Measurements from ENCODE around the gene DNPH1. TPM values are rescaled to one million over a fixed set of nuclear protein-coding genes. Genes with fewer than 3 reads are reported as not detected.

DNPH1 gene
- total RNA-seq, 1 donor from 2014 or later, result 43.9 TPM

DNA sequence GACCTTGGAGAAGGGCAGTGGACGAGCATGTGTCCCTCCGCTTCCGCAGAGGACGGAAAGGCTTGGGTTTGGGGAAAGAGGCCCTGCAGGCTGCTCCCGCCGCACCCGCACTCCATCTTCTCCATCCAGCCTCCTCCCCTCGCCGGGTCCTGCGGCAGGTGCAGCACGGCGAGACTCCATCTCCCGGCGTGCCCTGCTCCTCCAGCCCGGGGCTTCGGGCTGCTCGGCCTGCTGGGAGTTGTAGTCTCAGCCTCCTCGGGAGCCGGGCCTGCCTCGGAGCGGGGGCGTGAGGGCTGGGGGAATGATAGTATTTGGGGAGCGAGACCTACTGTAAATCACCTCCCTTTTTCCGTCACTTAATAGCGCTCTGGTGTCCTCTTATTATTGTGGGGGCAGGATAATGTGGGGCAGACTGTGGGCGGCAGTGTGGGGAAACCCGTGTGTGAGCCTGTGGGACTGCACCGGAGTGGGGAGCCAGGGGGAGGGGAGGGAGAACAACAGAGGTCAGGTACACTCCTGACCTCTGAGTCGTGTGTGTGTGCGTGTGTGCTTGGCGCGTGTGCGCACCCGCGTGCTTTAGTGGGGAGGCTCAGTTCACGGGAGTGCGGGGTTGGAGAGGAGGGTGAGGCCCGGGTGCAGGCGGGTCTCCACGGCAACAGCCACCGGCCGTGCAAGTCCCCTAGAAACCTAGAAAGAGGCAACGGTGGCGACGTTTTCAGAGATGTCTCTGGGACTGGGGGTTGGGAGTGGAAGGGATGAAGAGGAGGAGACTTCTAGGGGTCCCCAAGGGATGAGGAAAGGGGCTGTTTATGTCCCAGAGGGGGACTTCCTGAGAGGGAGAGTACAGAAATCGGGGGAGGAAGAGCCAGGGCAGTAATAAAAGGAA, 18.1 kb upstream of the DNPH1 start:
- intact Hi-C loops (cut with micrococcal nuclease), result loop anchor here (2.0 to 5.0 kb wide), 3 partner anchors 17 to 1020 kb away; partner anchors contain the start of gene NFKBIE

DNA sequence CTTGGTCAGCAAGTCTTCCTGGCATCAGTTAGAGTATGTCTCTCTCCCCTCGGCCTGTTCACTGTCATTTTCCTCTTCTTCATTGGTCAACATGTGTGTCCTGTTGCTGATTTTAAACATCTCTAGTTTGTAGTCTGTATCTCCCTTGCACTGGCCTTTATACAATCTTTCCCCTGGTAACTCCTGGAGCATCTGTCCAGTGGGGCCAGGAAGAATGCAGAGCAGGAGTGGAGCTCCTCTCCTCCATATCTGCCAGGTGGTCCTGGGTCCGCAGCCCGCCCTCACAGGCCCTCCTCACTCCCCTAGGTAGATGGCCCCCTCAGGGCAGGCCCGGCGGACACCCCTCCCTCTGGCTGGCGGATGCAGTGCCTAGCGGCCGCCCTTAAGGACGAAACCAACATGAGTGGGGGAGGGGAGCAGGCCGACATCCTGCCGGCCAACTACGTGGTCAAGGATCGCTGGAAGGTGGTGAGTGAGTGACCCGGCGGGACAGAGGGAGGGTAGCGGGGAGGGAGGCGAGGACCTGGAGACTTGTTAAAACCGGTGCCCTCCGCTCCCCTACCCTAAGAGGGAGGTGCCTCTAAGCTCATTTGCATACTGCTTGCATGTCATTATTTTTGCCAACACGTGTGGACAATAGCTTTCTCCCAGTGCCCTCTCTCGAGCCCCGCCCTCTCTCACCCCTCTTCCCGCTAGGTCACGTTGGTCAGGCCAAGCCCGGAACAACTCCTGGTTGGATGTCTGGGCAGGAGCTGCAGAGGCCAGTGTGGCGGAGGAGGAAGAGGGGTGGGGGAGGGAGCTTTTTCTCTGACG, 17.2 kb upstream of the DNPH1 start:
- intact Hi-C loops (cut with micrococcal nuclease), result loop anchor here (2.0 to 5.0 kb wide), 3 partner anchors 16 to 1021 kb away; partner anchors contain the start of gene NFKBIE

DNA sequence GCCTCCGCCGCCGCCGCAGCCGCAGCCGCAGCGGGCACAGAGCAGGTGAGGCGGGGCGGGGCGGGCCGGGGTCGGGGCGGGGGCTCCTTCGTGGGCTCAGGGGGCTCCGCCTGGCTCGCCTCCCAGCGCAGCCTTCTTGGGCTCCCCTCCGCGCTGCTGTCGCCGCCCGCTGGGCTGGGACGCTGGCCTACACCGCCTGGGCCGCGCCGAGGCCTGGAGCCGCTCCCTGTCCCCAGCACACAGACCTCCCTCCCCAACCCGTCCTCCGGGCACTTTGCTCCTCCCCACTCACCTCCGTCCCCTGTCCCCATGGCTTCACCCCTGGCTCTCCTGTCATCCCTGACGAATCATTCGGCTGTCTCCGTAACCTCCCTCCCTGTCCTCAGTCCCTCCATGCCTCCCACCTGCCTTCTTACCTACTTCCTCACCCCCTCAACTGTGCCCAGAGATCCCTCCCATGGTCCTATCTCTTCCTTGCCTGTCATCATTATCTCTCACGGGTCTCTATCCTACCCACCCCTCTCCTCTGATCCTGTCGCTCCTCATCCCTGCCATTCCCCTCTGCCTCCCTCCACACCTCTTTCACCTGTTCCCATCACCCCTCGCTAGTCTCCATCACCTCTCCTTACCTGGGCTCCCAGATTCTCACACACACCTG, 14.5 kb upstream of the DNPH1 start:
- intact Hi-C loops (cut with micrococcal nuclease), result no loop called here

DNA sequence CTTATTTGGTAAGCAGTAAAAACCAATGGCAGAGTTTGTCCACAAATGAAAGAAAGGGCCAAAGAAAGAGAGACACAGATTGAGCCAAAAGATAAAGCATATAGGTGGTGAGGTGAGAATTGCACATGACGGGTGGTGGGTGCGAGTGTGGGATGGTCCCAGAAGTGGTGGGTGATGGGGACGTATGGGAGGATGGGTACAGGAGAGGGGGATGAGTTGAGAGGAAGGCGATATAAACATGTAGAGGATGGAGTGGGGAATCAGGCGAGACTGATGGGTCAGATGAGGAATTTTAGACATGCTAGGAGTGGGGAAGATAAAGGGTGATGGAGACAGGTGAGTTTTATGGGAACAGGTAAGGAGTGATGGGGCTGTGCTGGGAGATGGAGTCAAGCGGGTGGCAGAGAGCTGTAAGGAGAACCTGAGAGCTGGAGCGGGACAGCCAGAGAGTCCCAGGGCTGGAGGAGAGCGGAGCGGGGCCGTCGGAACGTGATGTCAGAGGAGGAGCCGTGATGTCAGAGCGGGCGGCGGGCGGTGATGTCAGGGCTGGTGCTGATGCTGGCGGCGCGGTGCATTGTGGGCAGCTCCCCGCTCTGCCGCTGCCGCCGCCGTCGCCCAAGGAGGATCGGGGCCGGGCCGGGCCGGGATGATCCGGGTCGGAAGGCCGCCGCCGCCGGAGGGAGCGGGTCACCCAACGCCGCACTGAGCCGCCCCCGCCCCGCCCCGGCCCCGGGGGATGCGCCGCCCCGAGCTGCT, 13.8 kb upstream of the DNPH1 start, which contains the start of gene TTBK1:
Gene TTBK1 (plus strand): TSS at position 574 of the 756 bp plus-strand sequence. CDS start 3,180 bp downstream, outside the sequence.
- intact Hi-C loops (cut with micrococcal nuclease), result no loop called here

DNA sequence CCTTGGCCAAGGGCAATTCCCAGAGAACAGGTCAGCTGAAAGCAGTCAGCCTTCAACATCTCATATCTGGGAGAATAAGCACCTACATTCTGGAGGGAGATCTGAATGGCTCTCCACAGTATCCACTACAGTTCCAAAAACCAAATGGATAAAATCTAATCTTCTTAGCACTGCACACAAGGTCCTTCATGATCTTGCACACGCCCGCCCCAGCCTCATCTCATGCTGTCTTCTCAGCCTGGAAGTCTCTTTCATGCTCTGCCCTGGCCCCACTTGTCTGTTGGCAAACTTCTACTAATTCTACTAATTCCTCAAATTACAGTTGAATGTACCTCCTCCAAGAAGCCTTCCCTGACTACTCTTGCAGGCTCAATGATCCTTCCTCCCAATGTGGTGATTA, 12.2 kb upstream of the DNPH1 start:
- intact Hi-C loops (cut with micrococcal nuclease), result no loop called here

DNA sequence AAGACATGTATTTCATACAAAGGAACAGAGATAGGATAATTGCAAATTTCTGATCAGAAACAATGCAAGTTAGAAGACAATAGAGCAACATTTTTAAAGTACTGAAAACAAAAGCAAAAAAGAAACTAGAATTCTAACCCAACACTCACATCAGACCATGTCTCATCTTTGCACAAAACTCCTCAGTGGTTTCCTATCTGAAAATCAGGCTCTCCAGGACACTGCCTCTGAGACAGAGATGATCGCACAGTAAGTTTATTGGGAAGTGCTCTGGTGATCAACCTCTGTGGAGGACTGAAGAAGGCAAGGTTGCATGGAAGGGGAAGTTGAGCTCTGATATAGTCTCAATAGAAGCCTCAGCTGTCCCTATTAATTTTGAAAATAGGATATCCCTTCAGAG, 11.7 kb upstream of the DNPH1 start:
- intact Hi-C loops (cut with micrococcal nuclease), result no loop called here

DNA sequence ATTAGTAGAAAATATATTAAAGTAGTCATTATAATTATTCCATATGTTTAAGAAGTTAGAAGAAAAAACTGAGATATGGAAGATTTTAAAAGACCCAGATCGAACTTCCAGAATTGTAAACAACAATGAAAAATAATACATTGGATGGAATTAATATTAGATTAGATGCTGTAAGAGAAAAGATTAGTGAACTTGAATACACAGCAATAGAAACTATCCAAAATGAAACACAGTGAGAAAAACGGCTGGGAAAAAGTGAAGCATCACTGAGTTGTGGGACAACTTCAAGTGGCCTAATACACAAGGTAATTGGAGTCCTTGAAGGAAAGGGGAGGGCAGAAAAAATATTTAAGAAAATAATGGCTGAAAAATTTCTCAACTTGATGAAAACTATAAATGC, 9.8 kb upstream of the DNPH1 start:
- intact Hi-C loops (cut with micrococcal nuclease), result no loop called here

DNA sequence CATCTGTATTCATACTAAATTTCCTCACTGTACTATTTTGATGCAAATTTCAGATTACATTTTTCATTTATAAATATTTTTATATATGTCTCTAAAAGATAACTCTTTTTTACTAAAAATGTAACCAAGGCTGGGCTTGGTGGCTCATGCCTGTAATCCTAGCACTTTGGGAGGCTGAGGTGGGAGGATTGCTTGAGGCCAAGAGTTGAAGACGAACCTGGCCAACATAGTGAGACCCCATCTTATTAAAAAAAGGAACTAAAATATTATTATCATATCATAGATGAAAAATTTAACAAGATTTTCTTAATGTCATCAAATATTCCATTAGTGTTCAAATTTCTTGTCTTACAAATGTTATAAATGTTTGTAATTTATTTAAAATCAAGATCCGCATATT, 6.6 kb upstream of the DNPH1 start:
- intact Hi-C loops (cut with micrococcal nuclease), result no loop called here

DNA sequence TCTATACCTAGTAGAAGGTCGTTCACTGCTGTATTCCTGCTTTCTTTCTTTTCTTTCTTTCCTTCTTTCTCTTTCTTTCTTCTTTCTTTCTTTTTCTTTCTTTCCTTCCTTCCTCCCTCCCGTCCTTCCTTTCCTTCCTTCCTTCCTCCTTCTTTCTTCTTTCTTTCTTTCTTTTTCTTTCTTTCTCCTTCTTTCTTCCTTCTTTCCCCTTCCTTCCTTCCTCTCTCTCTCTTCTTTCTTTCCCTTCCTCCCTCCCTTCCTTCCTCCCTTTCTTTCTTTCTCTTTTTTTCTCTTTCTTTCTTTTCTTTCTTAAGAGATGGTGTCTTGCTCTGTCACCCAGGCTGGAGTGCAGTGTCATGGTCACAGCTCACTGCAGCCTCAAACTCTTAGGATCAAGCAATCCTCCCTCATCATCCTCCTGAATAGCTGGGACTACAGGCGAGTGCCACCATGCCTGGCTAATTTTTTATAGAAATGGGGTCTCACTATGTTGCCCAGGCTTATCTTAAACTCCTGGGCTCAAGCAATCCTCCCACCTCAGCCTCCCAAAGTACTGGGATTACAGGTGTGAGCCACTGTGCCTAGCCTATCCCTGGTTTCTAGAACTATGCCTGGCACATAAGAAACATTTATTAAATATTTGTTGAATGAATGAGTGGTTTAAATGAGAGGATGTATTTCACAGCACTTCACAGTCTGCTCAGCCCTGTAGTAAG, 2.6 kb upstream of the DNPH1 start:
- intact Hi-C loops (cut with micrococcal nuclease), result loop anchor here (2.0 kb wide), 1 partner anchor 15 kb away; no protein-coding TSS in a partner anchor

DNA sequence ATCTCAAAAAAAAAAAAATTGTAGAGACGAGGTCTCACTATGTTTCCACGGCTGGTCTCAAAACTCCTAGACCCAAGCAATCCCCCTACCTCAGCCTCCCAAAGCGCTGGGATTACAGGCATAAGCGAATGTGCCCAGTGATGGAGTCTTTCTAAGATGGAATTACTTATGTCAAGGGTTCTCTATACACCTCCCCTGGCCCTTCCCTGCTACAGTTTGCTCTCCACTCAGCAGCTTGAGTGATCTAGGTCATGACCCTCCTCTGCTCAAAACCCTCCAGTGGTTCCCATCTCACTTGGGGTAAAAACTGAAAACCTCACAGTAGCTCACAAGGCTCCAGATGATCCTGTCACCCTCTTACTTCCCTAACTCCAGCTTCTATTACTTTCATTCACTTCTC, 1.8 kb upstream of the DNPH1 start:
- intact Hi-C loops (cut with micrococcal nuclease), result loop anchor here (2.0 kb wide), 1 partner anchor 16 kb away; no protein-coding TSS in a partner anchor

DNA sequence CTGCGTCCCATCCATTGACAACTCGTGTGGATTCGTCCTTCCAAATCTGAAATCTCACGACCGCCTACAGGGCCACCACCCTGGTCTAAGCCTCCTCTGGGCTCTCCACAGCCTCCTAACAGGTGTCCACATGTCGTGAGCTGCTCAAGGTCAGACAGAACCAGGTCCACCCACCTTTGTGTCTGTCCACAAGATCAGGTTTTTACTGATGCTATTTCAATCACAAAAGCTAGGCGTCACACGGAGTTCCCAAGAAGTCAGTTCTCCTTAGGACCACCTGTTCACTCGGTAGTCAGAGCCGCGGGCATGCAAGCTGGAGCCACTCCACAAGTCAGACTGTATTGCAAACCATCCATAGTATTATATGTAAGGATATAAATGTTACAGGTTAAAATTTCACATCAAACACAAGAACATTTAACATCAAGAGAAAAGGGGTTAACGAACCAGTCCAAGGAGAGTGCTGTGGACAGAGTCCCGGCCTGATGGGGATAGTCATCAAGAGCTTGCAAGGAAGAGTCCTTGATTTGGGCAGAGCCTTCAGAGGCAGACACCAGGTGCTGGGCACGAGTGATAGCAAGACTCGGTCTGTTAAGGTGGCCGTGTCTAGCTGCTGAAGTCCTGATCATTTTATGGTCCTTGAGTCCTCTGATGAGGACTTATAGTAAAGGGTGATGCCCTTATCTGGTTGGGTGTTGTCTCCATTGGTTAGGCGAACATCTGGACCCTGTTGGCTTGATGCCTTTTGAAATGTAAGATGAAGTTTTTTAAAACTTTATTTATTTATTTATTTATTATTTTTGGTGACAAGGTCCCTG, 731 bp upstream of the DNPH1 start:
- intact Hi-C loops (cut with micrococcal nuclease), result loop anchor here (1.0 to 5.0 kb wide), 3 partner anchors 17 to 276 kb away; partner anchors contain the start of gene ZNF318

DNA sequence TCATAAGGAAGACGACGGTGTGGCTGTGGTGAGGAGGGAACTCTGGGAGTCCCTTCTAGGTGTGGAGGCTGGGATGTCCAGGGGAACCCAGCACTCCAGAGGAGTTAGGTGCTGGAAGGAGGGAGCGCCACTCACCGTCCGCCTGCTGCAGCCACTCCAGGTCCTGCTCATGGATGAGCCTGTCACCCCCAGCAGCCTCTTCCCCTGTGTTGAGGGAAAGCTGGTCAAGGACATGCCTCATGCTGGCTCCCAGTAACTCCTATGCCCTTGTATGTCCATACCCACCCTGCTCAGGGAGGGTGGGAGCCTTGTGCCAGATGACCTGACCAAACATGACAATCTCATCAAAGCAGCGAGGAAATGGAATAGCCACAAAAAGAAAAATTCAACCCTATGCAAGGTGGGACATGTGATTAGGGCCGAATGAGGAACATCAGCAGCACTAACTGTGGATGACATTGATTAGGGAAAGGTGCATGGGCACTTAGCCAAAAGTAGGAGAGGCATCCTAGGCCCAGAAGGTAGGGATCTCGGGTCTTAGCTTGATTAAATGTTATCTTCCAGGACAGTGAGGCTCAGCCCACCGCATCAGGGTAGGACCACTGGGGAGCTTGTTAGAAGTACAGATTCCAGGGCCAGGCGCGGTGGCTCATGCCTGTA, 3.0 kb downstream of the DNPH1 start:
- intact Hi-C loops (cut with micrococcal nuclease), result loop anchor here (5.0 kb wide), 1 partner anchor 141 kb away; the partner anchor contains the start of gene ZNF318

DNA sequence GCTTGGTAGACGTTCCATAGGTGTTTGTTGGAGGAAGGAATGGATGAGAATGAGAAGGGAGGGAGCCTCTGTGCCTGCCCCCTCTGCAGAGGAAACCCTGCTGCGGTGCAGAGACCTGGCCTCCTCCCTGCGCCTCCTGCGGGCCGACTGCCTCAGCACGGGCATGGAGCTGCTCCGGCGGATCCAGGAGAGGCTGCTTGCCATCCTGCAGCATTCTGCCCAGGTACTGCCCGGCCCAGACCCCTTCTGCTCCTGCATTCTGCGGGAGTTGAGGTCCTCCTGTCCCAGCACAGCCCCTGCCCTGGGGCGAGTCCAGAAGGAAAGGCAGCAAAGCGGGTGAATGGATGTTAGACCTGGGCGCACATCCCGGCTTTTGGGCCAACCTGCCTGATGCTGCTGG, 6.1 kb downstream of the DNPH1 start:
- intact Hi-C loops (cut with micrococcal nuclease), result no loop called here

DNA sequence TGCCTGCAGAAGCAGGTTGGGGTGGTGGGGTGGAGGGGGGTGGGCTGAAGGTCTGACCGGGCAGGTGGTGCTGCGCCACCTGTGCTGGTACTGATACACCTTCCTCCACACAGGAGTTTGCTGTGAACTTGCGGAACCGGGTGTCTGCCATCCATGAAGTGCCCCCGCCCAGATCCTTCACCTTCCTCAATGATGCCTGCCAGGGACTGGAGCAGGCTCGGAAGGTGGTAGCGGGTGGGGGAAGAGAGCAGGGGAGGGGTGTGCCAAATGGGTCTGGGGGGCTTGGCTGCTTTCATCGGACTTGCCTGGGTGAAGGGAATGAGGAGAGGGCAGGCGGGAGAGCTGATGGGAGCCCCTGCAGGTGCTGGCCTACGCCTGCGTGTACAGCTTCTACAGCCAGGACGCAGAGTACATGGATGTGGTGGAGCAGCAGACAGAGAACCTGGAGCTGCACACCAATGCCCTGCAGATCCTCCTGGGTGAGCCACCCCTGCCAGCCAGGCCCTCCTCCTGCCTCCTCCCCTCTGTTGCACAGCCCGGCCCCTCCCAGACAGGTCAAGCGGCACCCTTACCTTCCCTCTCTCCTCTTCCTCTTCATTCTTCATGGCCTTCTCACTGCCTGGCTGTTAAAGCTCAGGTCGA, 6.7 kb downstream of the DNPH1 start:
- intact Hi-C loops (cut with micrococcal nuclease), result no loop called here

DNA sequence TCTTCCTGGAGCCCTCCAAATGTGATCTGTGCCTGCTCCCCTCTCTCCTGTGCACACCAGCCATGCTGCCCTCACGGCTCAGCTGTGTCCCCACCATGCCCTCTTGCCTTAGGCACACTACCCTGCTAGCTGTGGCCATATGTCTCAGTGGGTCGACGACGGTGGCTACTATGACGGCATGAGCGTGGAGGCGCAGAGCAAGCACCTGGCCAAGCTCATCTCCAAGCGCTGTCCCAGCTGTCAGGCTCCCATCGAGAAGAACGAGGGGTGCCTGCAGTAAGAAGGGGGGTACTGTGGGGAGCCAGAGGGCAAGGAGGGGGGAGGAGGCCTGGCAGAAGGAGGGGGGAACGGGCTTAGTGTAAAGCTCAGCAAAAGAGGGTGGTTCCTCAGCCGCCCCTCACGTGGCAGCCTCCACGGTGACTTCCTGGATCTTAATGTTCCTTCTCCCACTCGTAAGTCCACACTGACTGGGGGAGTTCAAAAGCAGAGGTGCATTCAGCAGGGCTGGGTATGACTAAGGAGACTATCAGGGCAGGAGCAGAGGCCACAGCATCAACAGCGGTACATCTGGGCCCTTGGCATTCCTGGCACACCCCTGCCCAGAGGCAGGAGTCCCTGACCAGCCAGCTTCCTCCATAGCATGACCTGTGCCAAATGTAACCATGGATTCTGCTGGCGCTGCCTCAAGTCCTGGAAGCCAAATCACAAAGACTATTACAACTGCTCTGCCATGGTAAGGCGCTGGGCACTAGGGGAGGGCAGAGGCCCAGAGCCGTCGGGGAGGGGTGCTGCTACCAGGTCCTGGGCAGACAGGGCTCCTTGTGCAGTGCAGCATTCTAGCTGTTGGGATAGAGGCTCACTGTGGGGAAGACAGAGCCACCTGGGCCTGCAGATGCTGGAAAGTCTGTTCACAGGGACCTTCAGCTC, 8.0 kb downstream of the DNPH1 start:
- intact Hi-C loops (cut with micrococcal nuclease), result no loop called here

DNA sequence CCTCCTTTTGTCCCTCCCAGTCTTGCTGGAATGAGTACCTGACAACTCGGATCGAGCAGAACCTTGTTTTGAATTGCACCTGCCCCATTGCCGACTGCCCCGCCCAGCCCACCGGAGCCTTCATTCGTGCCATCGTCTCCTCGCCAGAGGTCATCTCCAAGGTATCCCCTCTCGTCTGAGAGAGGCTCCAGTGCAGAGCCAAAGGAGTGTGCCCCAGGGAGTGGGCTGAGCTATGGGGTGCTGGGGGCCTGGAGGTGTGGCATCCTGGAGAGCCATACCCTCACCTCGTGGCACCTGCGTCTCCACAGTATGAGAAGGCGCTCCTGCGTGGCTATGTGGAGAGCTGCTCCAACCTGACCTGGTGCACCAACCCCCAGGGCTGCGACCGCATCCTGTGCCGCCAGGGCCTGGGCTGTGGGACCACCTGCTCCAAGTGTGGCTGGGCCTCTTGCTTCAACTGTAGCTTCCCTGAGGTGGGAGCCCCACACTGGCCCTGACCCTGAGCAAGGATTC, 8.8 kb downstream of the DNPH1 start:
- intact Hi-C loops (cut with micrococcal nuclease), result no loop called here

DNA sequence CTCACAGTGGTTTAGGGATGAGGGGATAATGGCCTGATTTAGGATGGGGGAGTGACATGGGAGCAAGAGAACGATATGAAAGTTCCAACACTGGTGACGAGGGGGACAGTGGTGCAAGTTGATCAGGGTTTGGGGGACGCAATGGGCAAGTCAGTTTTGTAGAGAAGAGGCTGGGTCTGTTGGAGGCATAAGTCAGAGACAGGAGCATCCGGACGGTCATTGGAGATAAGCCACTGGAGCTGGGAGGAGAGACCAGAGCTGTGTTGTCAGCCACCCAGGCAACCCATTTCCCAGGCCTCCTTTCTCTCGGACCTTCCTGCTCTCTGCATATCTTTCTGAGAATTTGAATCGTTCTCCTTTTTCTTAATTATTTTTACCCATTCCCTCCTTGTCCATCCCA, 9.5 kb downstream of the DNPH1 start:
- intact Hi-C loops (cut with micrococcal nuclease), result no loop called here
